GM19238 (cell line): ENCODE data around the gene PDAP1.
"Not testable (repeated sequence)": the region's sequence is repeated elsewhere in the genome, so short reads cannot be mapped to it uniquely, and the experiment has no call there.

Source experiments
- DNase-seq: peaks from one replicate; pipeline ENCODE4 v3.0.0; 2011; ENCODE audit warnings: low spot score; ENCODE audit not compliant: insufficient read length

PDAP1 gene

GRCh38 chr7:99424932-99425730, 16.7 kb upstream of the PDAP1 start:
- no peak for DNase-seq

- DNase-seq, result no peak
Observed at GRCh38 chr7:99422625-99423024, 14.2 kb upstream of the PDAP1 start.

GRCh38 chr7:99422186-99422585, 13.8 kb upstream of the PDAP1 start:
- no peak for DNase-seq

GRCh38 chr7:99420986-99421385, 12.6 kb upstream of the PDAP1 start:
- DNase-seq, result no peak

GRCh38 chr7:99420213-99420612, 11.8 kb upstream of the PDAP1 start:
- DNase-seq, result no peak

- DNase-seq, result no peak
Observed at GRCh38 chr7:99419323-99420021, 11.1 kb upstream of the PDAP1 start.

GRCh38 chr7:99418260-99418659, 9.9 kb upstream of the PDAP1 start:
- DNase-seq, result no peak

- DNase-seq, result not testable (repeated sequence)
Observed at GRCh38 chr7:99415513-99416127, 7.2 kb upstream of the PDAP1 start.

GRCh38 chr7:99410635-99411034, 2.2 kb upstream of the PDAP1 start:
- no peak for DNase-seq

- DNase-seq, result no peak
Observed at GRCh38 chr7:99409806-99410205, 1.4 kb upstream of the PDAP1 start.

GRCh38 chr7:99409192-99409572, 785 bp upstream of the PDAP1 start:
- no peak for DNase-seq

GRCh38 chr7:99407872-99408378, 472 bp downstream of the PDAP1 start:
- DNase-seq, result no peak

GRCh38 chr7:99406557-99406956, 1.8 kb downstream of the PDAP1 start:
- no peak for DNase-seq

- no peak for DNase-seq
Observed at GRCh38 chr7:99404977-99405320, 3.4 kb downstream of the PDAP1 start.

- DNase-seq, result no peak
Observed at GRCh38 chr7:99404235-99404976, 4.0 kb downstream of the PDAP1 start.

- no peak for DNase-seq
Observed at GRCh38 chr7:99403764-99404163, 4.6 kb downstream of the PDAP1 start.

GRCh38 chr7:99402854-99403253, 5.5 kb downstream of the PDAP1 start:
- no peak for DNase-seq

- DNase-seq, result no peak
Observed at GRCh38 chr7:99399597-99399996, 8.8 kb downstream of the PDAP1 start.

- DNase-seq, result no peak
Observed at GRCh38 chr7:99398891-99399445, 9.4 kb downstream of the PDAP1 start.

GRCh38 chr7:99397297-99397983, 11.0 kb downstream of the PDAP1 start:
- no peak for DNase-seq
